Right lobe of liver (tissue), 4 donors: ENCODE measurements around the gene ABLIM2.

Source experiments
- POLR2A ChIP-seq: fragments of 450-650 bp; IDR thresholded peaks from one replicate; pipeline ENCODE4 v1.6.1; 2017; ENCODE audit warnings: antibody characterized with exemption, mild to moderate bottlenecking
- TF ChIP-seq, protein P1 (sequence below), 4 donors: fragments of 200-600 bp in 3 of 4; fragments of 450-650 bp in 1 of 4; IDR thresholded peaks; one replicate each; pipeline versions ENCODE4 v1.5.1 to v1.8.0; 2016 to 2022; ENCODE audit warnings: antibody characterized with exemption in 4 of 4, mild to moderate bottlenecking in 2 of 4
- donor health status: DM: no; HTN: no; CAD: no.
- donor health status: DM: no; HTN: no; CAD: no.
- donor health status: DM: no; HTN: yes; CAD: no.

GRCh38 chr4:7941111-7941964, 217.3 kb downstream of the ABLIM2 start:
- TF ChIP-seq, protein P1, sequence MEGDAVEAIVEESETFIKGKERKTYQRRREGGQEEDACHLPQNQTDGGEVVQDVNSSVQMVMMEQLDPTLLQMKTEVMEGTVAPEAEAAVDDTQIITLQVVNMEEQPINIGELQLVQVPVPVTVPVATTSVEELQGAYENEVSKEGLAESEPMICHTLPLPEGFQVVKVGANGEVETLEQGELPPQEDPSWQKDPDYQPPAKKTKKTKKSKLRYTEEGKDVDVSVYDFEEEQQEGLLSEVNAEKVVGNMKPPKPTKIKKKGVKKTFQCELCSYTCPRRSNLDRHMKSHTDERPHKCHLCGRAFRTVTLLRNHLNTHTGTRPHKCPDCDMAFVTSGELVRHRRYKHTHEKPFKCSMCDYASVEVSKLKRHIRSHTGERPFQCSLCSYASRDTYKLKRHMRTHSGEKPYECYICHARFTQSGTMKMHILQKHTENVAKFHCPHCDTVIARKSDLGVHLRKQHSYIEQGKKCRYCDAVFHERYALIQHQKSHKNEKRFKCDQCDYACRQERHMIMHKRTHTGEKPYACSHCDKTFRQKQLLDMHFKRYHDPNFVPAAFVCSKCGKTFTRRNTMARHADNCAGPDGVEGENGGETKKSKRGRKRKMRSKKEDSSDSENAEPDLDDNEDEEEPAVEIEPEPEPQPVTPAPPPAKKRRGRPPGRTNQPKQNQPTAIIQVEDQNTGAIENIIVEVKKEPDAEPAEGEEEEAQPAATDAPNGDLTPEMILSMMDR (IDR thresholded peaks at IDR 0.05), result no peak
- TF ChIP-seq POLR2A, result no peak
